ENCODE data around the gene CBFA2T2. TPM values are rescaled to one million over a fixed set of nuclear protein-coding genes. Genes with fewer than 3 reads are reported as not detected.
"Not testable (repeated sequence)": the region's sequence is repeated elsewhere in the genome, so short reads cannot be mapped to it uniquely, and the experiment has no call there.

The CBFA2T2 gene
- total RNA-seq, 1 experiment from 2014 or later: 20.0 TPM

DNA sequence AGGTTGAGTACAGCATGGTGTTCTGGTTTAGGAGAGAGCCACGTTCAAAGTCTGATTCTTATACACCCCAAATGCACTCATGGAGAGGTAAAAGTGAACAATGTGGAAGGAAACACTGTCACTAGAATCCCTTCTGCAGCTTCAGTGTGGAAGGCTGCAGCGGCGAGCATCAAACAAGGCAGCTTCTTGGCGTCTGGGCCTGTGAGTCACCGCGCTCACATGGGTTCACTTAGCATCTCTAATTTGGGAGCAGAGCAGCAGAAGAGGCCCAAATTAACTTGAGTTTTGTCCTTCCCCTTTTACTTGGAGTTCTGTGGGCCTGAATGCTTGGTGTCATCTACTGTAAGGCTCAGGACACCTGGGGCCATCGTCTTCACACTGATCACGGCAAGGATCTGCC is 207.2 kb downstream of the CBFA2T2 start:
- Histone ChIP-seq H3K9me3 (ENCODE audit: insufficient read depth, low read depth) (no peaks in the 10 kb centered on the region), H3K36me3 (ENCODE audit: low read depth) (no peaks in the 10 kb centered on the region), H3K79me2 (ENCODE audit: low read depth) (no peaks in the 10 kb centered on the region), H3K27ac (no peak overlapping the region), H3K4me3 (no peak overlapping the region), H3F3A (ENCODE audit: insufficient read depth, low read depth) (no peaks in the 10 kb centered on the region), H3K9me2 (ENCODE audit: insufficient read depth) (no peaks in the 10 kb centered on the region), H3K27me3 (ENCODE audit: insufficient read depth, low read depth) (no peaks in the 10 kb centered on the region), H3K4me1 (replicated peaks; ENCODE audit: insufficient read depth) (no peaks in the 10 kb centered on the region), H3K4me2 (no peak overlapping the region), H4K20me1 (ENCODE audit: insufficient read depth) (no peaks in the 10 kb centered on the region), H2AFZ (no peak overlapping the region)
- intact Hi-C loops (cut with micrococcal nuclease; ENCODE audit: unreplicated experiment): no loop called here
- no TSS peak for BruUV-seq (replicated peaks)
- TF ChIP-seq EZH2 (IDR thresholded peaks at IDR 0.05; ENCODE audit: low read depth) (no peak), CTCF (conservative IDR thresholded peaks at IDR 0.05) (no peak)
- DNase-seq: no peak
- CTCF ChIA-PET: no interaction called here
- POLR2A ChIA-PET (ENCODE audit: unreplicated experiment): no interaction called here

DNA sequence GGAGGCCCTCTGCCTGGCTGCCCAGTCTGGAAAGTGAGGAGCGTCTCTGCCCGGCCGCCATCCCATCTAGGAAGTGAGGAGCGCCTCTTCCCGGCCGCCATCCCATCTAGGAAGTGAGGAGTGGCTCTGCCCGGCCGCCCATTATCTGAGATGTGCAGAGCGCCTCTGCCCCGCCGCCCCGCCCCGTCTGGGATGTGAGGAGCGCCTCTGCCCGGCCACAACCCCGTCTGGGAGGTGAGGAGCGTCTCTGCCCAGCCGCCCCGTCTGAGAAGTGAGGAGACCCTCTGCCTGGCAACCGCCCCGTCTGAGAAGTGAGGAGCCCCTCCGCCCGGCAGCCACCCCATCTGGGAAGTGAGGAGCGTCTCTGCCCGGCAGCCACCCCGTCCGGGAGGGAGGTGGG is 209.1 kb downstream of the CBFA2T2 start:
- H3K36me3 ChIP-seq (ENCODE audit: low read depth); H3K27me3 ChIP-seq (ENCODE audit: insufficient read depth, low read depth); intact Hi-C loops (cut with micrococcal nuclease; ENCODE audit: unreplicated experiment); H2AFZ ChIP-seq; BruUV-seq (replicated peaks); H3K9me3 ChIP-seq (ENCODE audit: insufficient read depth, low read depth); H3K79me2 ChIP-seq (ENCODE audit: low read depth); POLR2A ChIA-PET (ENCODE audit: unreplicated experiment); H3K9me2 ChIP-seq (ENCODE audit: insufficient read depth); CTCF ChIA-PET; H3K4me2 ChIP-seq; H4K20me1 ChIP-seq (ENCODE audit: insufficient read depth); H3K4me1 ChIP-seq (replicated peaks; ENCODE audit: insufficient read depth); DNase-seq; H3K4me3 ChIP-seq; H3K27ac ChIP-seq; H3F3A ChIP-seq (ENCODE audit: insufficient read depth, low read depth): not testable (repeated sequence)

Other genes starting within 250 kb of the CBFA2T2 start
- gene BPIFB1, start 206.9 kb upstream of the CBFA2T2 start, total RNA-seq (2021): not detected in 2 replicates
- 39.7 and 45.3 TPM in 2 replicates for gene CDK5RAP1, start 88.6 kb upstream of the CBFA2T2 start, total RNA-seq (2021)
- gene SNTA1, start 46.3 kb upstream of the CBFA2T2 start, total RNA-seq (2021): 7.6 and 10.1 TPM in 2 replicates
- 0.18 and 0.20 TPM in 2 replicates for gene C20orf144, start 172.2 kb downstream of the CBFA2T2 start, total RNA-seq (2021)
- gene ACTL10, start 176.8 kb downstream of the CBFA2T2 start, total RNA-seq (2021): 0.85 and 1.0 TPM in 2 replicates
- 72.1 and 77.7 TPM in 2 replicates for gene NECAB3, start 184.3 kb downstream of the CBFA2T2 start, total RNA-seq (2021)
- 31.5 and 31.6 TPM in 2 replicates for gene E2F1, start 196.3 kb downstream of the CBFA2T2 start, total RNA-seq (2021)
- 12.2 and 19.1 TPM in 2 replicates for gene PXMP4, start 230.2 kb downstream of the CBFA2T2 start, total RNA-seq (2021)
- gene ZNF341, start 241.9 kb downstream of the CBFA2T2 start, total RNA-seq (2021): 5.2 and 5.6 TPM in 2 replicates